ENCODE results near the gene S100A14. TPM values are rescaled to one million over a fixed set of nuclear protein-coding genes. Genes with fewer than 3 reads are reported as not detected.

S100A14 gene
- total and polyA plus RNA-seq, 9 of the 15 experiments (the other 6 are each of a cell fraction or from before 2014, with no cell fraction given) = 0.10 to 0.64 (median 0.24) TPM; not detected in 3

DNA sequence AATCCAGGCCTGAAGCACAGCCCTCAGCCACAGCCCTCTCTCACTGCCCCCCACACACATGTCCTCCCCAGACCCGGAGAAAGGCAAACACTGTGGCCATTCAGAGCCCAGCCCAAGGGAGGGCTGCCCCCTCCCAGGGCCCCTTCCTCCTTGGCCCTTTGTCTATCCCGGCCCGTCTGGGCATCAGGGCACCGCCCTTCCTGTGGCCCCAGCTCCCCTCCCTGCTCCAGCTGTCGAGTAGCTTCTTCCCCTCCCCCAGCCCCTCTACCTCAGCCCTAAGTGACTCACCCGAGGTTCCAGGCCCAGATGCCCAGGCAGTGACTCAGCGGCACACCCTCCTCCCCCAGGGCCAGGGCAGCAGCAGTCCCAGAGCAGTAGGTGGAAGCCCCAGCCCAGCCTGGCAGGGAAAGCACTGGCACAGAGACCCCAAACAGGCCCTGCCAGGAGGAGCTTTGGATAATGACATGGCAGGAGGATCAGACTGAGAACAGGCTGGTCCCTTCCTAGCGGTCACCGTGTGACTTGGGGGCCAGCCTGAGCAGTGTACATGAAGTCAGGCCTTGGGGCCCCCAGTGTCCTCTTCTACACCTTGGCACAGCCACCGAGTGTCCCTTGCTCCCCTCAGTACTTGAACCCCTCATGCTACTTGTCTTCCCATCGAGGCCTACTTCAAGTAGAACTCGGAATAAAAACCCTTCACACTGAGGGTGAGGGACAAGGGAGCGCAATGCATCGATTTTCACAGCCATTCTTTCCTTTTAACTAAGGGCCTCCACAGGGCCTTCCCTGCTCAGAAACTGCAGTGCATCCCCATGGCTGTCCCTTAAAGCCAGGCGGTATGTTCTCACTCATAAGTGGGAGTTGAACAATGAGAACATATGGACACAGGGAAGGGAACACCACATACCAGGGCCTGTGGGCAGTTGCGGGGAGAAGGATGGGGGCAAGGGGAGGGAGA, 49.4 kb downstream of the S100A14 start (continued):
- TF ChIP-seq, protein P1, sequence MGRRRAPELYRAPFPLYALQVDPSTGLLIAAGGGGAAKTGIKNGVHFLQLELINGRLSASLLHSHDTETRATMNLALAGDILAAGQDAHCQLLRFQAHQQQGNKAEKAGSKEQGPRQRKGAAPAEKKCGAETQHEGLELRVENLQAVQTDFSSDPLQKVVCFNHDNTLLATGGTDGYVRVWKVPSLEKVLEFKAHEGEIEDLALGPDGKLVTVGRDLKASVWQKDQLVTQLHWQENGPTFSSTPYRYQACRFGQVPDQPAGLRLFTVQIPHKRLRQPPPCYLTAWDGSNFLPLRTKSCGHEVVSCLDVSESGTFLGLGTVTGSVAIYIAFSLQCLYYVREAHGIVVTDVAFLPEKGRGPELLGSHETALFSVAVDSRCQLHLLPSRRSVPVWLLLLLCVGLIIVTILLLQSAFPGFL (CRISPR knock-in tag; IDR thresholded peaks at IDR 0.05) = no peak
- TF ChIP-seq ZNF589 (CRISPR knock-in tag; IDR thresholded peaks at IDR 0.05; ENCODE audit: low read depth) = peak; percentile 87
- TF ChIP-seq MEF2A (IDR thresholded peaks at IDR 0.05; ENCODE audit: control insufficient read depth, low read depth, low read length) = no peak
- TF ChIP-seq FOXM1 (IDR thresholded peaks at IDR 0.05; ENCODE audit: low read depth) = no peak
- TF ChIP-seq FOXM1 (CRISPR knock-in tag; IDR thresholded peaks at IDR 0.05; ENCODE audit: low read depth) = no peak
- TF ChIP-seq, protein P2, sequence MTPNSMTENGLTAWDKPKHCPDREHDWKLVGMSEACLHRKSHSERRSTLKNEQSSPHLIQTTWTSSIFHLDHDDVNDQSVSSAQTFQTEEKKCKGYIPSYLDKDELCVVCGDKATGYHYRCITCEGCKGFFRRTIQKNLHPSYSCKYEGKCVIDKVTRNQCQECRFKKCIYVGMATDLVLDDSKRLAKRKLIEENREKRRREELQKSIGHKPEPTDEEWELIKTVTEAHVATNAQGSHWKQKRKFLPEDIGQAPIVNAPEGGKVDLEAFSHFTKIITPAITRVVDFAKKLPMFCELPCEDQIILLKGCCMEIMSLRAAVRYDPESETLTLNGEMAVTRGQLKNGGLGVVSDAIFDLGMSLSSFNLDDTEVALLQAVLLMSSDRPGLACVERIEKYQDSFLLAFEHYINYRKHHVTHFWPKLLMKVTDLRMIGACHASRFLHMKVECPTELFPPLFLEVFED (CRISPR knock-in tag; conservative IDR thresholded peaks at IDR 0.05) = 0 out of 2 replicates have a peak, but pooled peaks have one; percentile 75
- peak; percentile 55 for TF ChIP-seq TBP (optimal IDR thresholded peaks at IDR 0.05; ENCODE audit: low read depth, low read length)
- TF ChIP-seq ZNF644 (tag; IDR thresholded peaks at IDR 0.05; ENCODE audit: low read depth) = peak; percentile 71; the same call in 1 of the 2 replicates
- TF ChIP-seq PPARD (CRISPR knock-in tag; IDR thresholded peaks at IDR 0.05) = no peak
- no peak for TF ChIP-seq KHSRP (IDR thresholded peaks at IDR 0.05)
- no peak for TF ChIP-seq RHOXF2B (CRISPR knock-in tag; conservative IDR thresholded peaks at IDR 0.05)
- no peak for TF ChIP-seq CREBBP (IDR thresholded peaks at IDR 0.05; ENCODE audit: low read depth, low read length)
- no peak for TF ChIP-seq RBM39 (optimal IDR thresholded peaks at IDR 0.05; ENCODE audit: low read depth, low read length)
- 0 out of 2 replicates have a peak, but pooled peaks have one; percentile 48 for TF ChIP-seq CHCHD3 (CRISPR knock-in tag; IDR thresholded peaks at IDR 0.05)
- TF ChIP-seq ZNF12 (CRISPR knock-in tag; IDR thresholded peaks at IDR 0.05) = no peak
- TF ChIP-seq COPS2 (conservative IDR thresholded peaks at IDR 0.05) = no peak
- no peak for TF ChIP-seq DNMT1 (IDR thresholded peaks at IDR 0.05)
- TF ChIP-seq RFX7 (CRISPR knock-in tag; IDR thresholded peaks at IDR 0.05) = no peak
- TF ChIP-seq BRF1 (IDR thresholded peaks at IDR 0.05; ENCODE audit: borderline replicate concordance, extremely low read depth, insufficient read length) = no peak
- TF ChIP-seq MYBL2 (IDR thresholded peaks at IDR 0.05; ENCODE audit: low read depth) = no peak
- TF ChIP-seq MYBL2 (CRISPR knock-in tag; IDR thresholded peaks at IDR 0.05; ENCODE audit: borderline replicate concordance) = no peak
- no peak for TF ChIP-seq NFIX (CRISPR knock-in tag; IDR thresholded peaks at IDR 0.05; ENCODE audit: low read depth)
- TF ChIP-seq RBM25 (IDR thresholded peaks at IDR 0.05; ENCODE audit: low read depth, low read length, severe bottlenecking) = no peak

All from K562 (cell line).